ENCODE measurements around the gene ORAI3.

ORAI3 gene

DNA sequence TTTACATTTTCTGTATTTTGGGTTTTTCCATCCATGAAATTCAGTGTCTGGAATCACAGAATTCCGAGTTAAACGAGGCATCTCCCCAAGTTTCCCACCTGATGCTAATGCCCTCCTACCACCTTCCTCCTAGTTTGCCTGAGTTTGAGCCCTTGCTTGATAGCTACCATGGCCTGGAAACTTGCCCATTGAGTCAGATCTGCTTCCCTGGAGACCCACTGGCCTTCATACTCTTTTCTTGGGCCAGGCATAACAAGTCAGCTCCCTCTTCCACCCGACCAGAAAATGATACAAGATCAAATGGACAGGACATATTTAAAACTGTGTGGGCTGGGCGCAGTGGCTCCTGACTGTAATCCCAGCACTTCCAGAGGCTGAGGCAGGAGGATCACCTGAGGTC, 18.9 kb downstream of the ORAI3 start:
- TF ChIP-seq EGR1 (IDR thresholded peaks at IDR 0.05) (no peak), RAD21 (IDR thresholded peaks at IDR 0.05; ENCODE audit: low read depth) (no peak), ZBTB7A (IDR thresholded peaks at IDR 0.05; ENCODE audit: low read depth) (no peak), CREB1 (IDR thresholded peaks at IDR 0.05; ENCODE audit: low read depth) (no peak), YY1 (IDR thresholded peaks at IDR 0.05; ENCODE audit: low read depth) (no peak), NFIC (IDR thresholded peaks at IDR 0.05) (no peak), TCF12 (IDR thresholded peaks at IDR 0.05; ENCODE audit: low read depth) (no peak), FOXM1 (IDR thresholded peaks at IDR 0.05; ENCODE audit: borderline replicate concordance, low read depth) (no peak), CEBPB (IDR thresholded peaks at IDR 0.05) (no peak), TAF1 (IDR thresholded peaks at IDR 0.05; ENCODE audit: low read depth) (no peak), EP300 (IDR thresholded peaks at IDR 0.05; ENCODE audit: borderline replicate concordance) (no peak), TEAD4 (IDR thresholded peaks at IDR 0.05) (no peak)
- TF ChIP-seq, protein P1, sequence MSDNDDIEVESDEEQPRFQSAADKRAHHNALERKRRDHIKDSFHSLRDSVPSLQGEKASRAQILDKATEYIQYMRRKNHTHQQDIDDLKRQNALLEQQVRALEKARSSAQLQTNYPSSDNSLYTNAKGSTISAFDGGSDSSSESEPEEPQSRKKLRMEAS (IDR thresholded peaks at IDR 0.05) = no peak
- TF ChIP-seq, protein P2, sequence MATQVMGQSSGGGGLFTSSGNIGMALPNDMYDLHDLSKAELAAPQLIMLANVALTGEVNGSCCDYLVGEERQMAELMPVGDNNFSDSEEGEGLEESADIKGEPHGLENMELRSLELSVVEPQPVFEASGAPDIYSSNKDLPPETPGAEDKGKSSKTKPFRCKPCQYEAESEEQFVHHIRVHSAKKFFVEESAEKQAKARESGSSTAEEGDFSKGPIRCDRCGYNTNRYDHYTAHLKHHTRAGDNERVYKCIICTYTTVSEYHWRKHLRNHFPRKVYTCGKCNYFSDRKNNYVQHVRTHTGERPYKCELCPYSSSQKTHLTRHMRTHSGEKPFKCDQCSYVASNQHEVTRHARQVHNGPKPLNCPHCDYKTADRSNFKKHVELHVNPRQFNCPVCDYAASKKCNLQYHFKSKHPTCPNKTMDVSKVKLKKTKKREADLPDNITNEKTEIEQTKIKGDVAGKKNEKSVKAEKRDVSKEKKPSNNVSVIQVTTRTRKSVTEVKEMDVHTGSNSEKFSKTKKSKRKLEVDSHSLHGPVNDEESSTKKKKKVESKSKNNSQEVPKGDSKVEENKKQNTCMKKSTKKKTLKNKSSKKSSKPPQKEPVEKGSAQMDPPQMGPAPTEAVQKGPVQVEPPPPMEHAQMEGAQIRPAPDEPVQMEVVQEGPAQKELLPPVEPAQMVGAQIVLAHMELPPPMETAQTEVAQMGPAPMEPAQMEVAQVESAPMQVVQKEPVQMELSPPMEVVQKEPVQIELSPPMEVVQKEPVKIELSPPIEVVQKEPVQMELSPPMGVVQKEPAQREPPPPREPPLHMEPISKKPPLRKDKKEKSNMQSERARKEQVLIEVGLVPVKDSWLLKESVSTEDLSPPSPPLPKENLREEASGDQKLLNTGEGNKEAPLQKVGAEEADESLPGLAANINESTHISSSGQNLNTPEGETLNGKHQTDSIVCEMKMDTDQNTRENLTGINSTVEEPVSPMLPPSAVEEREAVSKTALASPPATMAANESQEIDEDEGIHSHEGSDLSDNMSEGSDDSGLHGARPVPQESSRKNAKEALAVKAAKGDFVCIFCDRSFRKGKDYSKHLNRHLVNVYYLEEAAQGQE (IDR thresholded peaks at IDR 0.05; ENCODE audit: low read depth) = no peak
- TF ChIP-seq, protein P3, sequence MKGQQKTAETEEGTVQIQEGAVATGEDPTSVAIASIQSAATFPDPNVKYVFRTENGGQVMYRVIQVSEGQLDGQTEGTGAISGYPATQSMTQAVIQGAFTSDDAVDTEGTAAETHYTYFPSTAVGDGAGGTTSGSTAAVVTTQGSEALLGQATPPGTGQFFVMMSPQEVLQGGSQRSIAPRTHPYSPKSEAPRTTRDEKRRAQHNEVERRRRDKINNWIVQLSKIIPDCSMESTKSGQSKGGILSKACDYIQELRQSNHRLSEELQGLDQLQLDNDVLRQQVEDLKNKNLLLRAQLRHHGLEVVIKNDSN (IDR thresholded peaks at IDR 0.05) = no peak

DNA sequence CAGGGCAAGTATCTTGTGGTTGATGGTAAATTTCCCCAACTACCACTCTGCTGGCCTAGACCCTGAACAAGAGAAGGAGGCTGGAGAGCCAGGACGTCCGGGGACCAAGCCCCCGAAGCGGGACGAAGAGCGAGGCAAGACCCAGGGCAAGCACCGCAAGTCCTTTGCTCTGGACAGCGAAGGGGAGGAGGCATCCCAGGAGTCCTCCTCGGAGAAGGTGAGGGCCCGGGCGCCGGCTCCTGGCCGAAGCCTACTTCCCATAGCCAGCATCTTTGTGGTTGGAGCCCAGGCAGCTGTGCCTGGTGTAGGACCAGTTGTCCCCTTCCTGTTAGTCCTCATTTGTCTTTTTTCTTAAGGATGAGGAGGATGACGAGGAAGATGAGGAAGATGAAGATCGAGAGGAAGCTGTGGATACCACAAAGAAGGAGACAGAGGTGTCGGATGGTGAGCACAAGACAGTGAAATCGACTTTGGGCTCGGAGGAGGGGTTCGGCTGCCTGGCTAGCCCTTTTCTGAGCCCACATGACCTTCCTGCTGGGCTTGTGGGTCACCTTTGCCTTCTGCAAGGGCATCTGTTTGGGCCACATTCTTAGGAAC, 20.5 kb downstream of the ORAI3 start:
- TF ChIP-seq YY1 (IDR thresholded peaks at IDR 0.05; ENCODE audit: low read depth) = no peak
- no peak for TF ChIP-seq EGR1 (IDR thresholded peaks at IDR 0.05)
- TF ChIP-seq, protein P2 (IDR thresholded peaks at IDR 0.05; ENCODE audit: low read depth) = no peak
- TF ChIP-seq CREB1 (IDR thresholded peaks at IDR 0.05; ENCODE audit: low read depth) = no peak
- no peak for TF ChIP-seq TCF12 (IDR thresholded peaks at IDR 0.05; ENCODE audit: low read depth)
- TF ChIP-seq TAF1 (IDR thresholded peaks at IDR 0.05; ENCODE audit: low read depth) = no peak
- TF ChIP-seq EP300 (IDR thresholded peaks at IDR 0.05; ENCODE audit: borderline replicate concordance) = no peak
- no peak for TF ChIP-seq TEAD4 (IDR thresholded peaks at IDR 0.05)
- TF ChIP-seq, protein P3 (IDR thresholded peaks at IDR 0.05) = no peak
- no peak for TF ChIP-seq FOXM1 (IDR thresholded peaks at IDR 0.05; ENCODE audit: borderline replicate concordance, low read depth)
- TF ChIP-seq CEBPB (IDR thresholded peaks at IDR 0.05) = no peak
- no peak for TF ChIP-seq ZBTB7A (IDR thresholded peaks at IDR 0.05; ENCODE audit: low read depth)
- TF ChIP-seq, protein P1 (IDR thresholded peaks at IDR 0.05) = no peak
- no peak for TF ChIP-seq NFIC (IDR thresholded peaks at IDR 0.05)
- TF ChIP-seq RAD21 (IDR thresholded peaks at IDR 0.05; ENCODE audit: low read depth) = no peak

DNA sequence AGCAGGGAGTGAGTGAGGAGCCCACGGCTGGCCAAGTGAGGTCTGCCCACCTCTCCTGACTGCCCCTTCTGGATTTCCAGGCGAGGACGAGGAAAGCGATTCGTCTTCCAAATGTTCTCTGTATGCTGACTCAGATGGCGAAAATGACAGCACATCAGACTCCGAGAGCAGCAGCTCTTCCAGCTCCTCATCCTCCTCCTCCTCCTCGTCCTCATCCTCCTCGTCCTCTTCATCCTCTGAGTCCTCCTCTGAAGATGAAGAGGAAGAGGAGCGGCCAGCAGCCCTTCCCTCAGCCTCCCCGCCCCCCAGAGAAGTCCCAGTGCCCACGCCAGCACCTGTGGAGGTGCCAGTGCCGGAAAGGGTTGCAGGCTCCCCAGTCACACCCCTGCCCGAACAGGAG, 22.4 kb downstream of the ORAI3 start:
- TF ChIP-seq, protein P1 (IDR thresholded peaks at IDR 0.05) = no peak
- TF ChIP-seq ZBTB7A (IDR thresholded peaks at IDR 0.05; ENCODE audit: low read depth) (no peak), EGR1 (IDR thresholded peaks at IDR 0.05) (no peak), FOXM1 (IDR thresholded peaks at IDR 0.05; ENCODE audit: borderline replicate concordance, low read depth) (no peak), NFIC (IDR thresholded peaks at IDR 0.05) (no peak), RAD21 (IDR thresholded peaks at IDR 0.05; ENCODE audit: low read depth) (no peak), CEBPB (IDR thresholded peaks at IDR 0.05) (no peak), CREB1 (IDR thresholded peaks at IDR 0.05; ENCODE audit: low read depth) (no peak), EP300 (IDR thresholded peaks at IDR 0.05; ENCODE audit: borderline replicate concordance) (no peak), TEAD4 (IDR thresholded peaks at IDR 0.05) (no peak)
- TF ChIP-seq, protein P2 (IDR thresholded peaks at IDR 0.05; ENCODE audit: low read depth) = no peak
- TF ChIP-seq, protein P3 (IDR thresholded peaks at IDR 0.05) = no peak

Data from Ishikawa (cell line).